Upper lobe of left lung (tissue), 6 donors: Measurements from ENCODE around the gene FAXDC2. TPM values are rescaled to one million over a fixed set of nuclear protein-coding genes. Genes with fewer than 3 reads are reported as not detected.
"Not testable (repeated sequence)": the region's sequence is repeated elsewhere in the genome, so short reads cannot be mapped to it uniquely, and the experiment has no call there.

ENCODE experiments used
- ATAC-seq, 2 donors: fragments of 200-7000 bp; cut with Tn5 transposase; one replicate each; pipeline ENCODE4 v1.9.1; 2022; ENCODE audit warnings: mild to moderate bottlenecking in 2 of 2, moderate library complexity in 2 of 2; ENCODE audit not compliant: low FRiP score in 2 of 2
- DNase-seq, 2 donors: peaks; one replicate each; pipeline ENCODE4 v3.0.0-alpha.2; 2019 to 2020
- H3K27ac ChIP-seq, 4 donors: fragments of 200-600 bp; sonication (generic); one replicate each; pipeline ENCODE4 v1.5.1; 2016 to 2019
- H3K27me3 ChIP-seq, 4 donors: fragments of 200-600 bp; sonication (generic); one replicate each; pipeline ENCODE4 v1.5.1; 2017 to 2019
- H3K36me3 ChIP-seq, 4 donors: fragments of 200-600 bp; sonication (generic); one replicate each; pipeline ENCODE4 v1.5.1; 2016 to 2019
- H3K4me1 ChIP-seq, 4 donors: fragments of 200-600 bp; sonication (generic); one replicate each; pipeline ENCODE4 v1.5.1; 2018 to 2019
- H3K4me3 ChIP-seq, 4 donors: fragments of 200-600 bp; sonication (generic); one replicate each; pipeline ENCODE4 v1.5.1; 2017 to 2019; ENCODE audit warnings: mild to moderate bottlenecking in 2 of 4, moderate library complexity in 1 of 4
- H3K9me3 ChIP-seq, 4 donors: fragments of 200-600 bp; sonication (generic); one replicate each; pipeline ENCODE4 v1.5.1; 2018 to 2019
- CTCF ChIP-seq, 6 experiments: fragments of 450-650 bp in 4 of 6; fragments of 200-600 bp in 2 of 6; sonication (generic) in 2 of 6; IDR thresholded peaks; one replicate each; pipeline ENCODE4 v1.5.1; 2016 to 2019; ENCODE audit warnings: antibody characterized with exemption in 6 of 6
- EP300 ChIP-seq, 4 donors: sonication (generic); formaldehyde crosslinking; IDR thresholded peaks; one replicate each; pipeline ENCODE4 v1.5.1; 2017; ENCODE audit warnings: antibody characterized with exemption in 4 of 4, control low read depth in 2 of 4
- POLR2A ChIP-seq, 4 donors: fragments of 450-650 bp; IDR thresholded peaks; one replicate each; pipeline ENCODE4 v1.5.1; 2016 to 2017; ENCODE audit warnings: antibody characterized with exemption in 4 of 4, mild to moderate bottlenecking in 2 of 4
- POLR2AphosphoS5 ChIP-seq, 2 donors: sonication (generic); formaldehyde crosslinking; IDR thresholded peaks; one replicate each; pipeline ENCODE4 v1.5.1; 2017; ENCODE audit warnings: antibody characterized with exemption in 2 of 2
- WGBS, 2 donors: methylation state at CpG; one replicate each; pipeline ENCODE4 v1.1.5; 2017 to 2018; 5-methylcytosine and 5-hydroxymethylcytosine counted together
- total RNA-seq, 6 donors: library from RNA; depleted of rRNA in 4 of 6; stranded (reverse); fragments of >200 nt in 4 of 6; gene quantifications; one replicate each; pipeline versions ENCODE4 v1.1.0 to v1.2.1, GENCODE V29; 2016 to 2021
- donor health status: DM: no; HTN: no; CAD: no; lungs with moderate emphysema.
- donor health status: DM: no; HTN: yes; CAD: no; lungs with severe emphysema.

The FAXDC2 gene
- total RNA-seq, 6 donors from 2014 or later: 41.7 to 147 (median 60.2) TPM

GRCh38 chr5:154836225-154836624 lies 14.2 kb downstream of the FAXDC2 start:
- H3K27ac ChIP-seq: peak overlapping the region in 2 of 4 donors; percentile 22 to 72
- H3K9me3 ChIP-seq: no peaks in the 10 kb centered on the region
- H3K36me3 ChIP-seq: peaks cover 0 to 20% (median 13%) of the 10 kb centered on the region in 4 donors
- ATAC-seq (no peak), DNase-seq (no peak)
- no peak overlapping the region for H3K4me3 ChIP-seq
- H3K4me1 ChIP-seq: peaks cover 18 to 24% (median 19%) of the 10 kb centered on the region in 4 donors
- H3K27me3 ChIP-seq: no peaks in the 10 kb centered on the region
- 93 to 95% methylated on average over 6 of the region's 6 CpGs for WGBS, 2 donors
- no peak for TF ChIP-seq POLR2A (IDR thresholded peaks at IDR 0.05)
- no peak for TF ChIP-seq CTCF (IDR thresholded peaks at IDR 0.05)
- TF ChIP-seq EP300 (IDR thresholded peaks at IDR 0.05): no peak
- no peak for TF ChIP-seq POLR2AphosphoS5 (IDR thresholded peaks at IDR 0.05)

- DNase-seq, H3K9me3 ChIP-seq, H3K27me3 ChIP-seq, H3K4me3 ChIP-seq, ATAC-seq: not testable (repeated sequence)
- peaks cover 14 to 23% (median 18%) of the 10 kb centered on the region in 4 donors for H3K4me1 ChIP-seq
- H3K36me3 ChIP-seq: peaks cover 2 to 25% (median 13%) of the 10 kb centered on the region in 4 donors
- 66 to 77% methylated on average over 9 of the region's 9 CpGs for WGBS, 2 donors
- H3K27ac ChIP-seq: peak overlapping the region in 3 of 4 donors; percentile 58 to 81 (median 72)
Measured at GRCh38 chr5:154835701-154836052, 14.7 kb downstream of the FAXDC2 start.

- TF ChIP-seq POLR2A (IDR thresholded peaks at IDR 0.05) (no peak), POLR2AphosphoS5 (IDR thresholded peaks at IDR 0.05) (no peak), EP300 (IDR thresholded peaks at IDR 0.05) (no peak)
- no peak for DNase-seq
- peak overlapping the region in 2 of 4 donors; percentile 72 to 81 for H3K27ac ChIP-seq
- 48 to 61% methylated on average over 1 of the region's 1 CpG for WGBS, 2 donors
- peaks cover 5 to 40% (median 18%) of the 10 kb centered on the region in 4 donors for H3K36me3 ChIP-seq
- H3K9me3 ChIP-seq: no peaks in the 10 kb centered on the region
- H3K4me3 ChIP-seq: peak overlapping the region in 3 of 4 donors; percentile 19 to 35 (median 26)
- ATAC-seq: no peak
- peaks cover 24 to 40% (median 30%) of the 10 kb centered on the region in 4 donors for H3K4me1 ChIP-seq
- H3K27me3 ChIP-seq: no peaks in the 10 kb centered on the region
Measured at GRCh38 chr5:154834053-154834452, 16.4 kb downstream of the FAXDC2 start.

DNA sequence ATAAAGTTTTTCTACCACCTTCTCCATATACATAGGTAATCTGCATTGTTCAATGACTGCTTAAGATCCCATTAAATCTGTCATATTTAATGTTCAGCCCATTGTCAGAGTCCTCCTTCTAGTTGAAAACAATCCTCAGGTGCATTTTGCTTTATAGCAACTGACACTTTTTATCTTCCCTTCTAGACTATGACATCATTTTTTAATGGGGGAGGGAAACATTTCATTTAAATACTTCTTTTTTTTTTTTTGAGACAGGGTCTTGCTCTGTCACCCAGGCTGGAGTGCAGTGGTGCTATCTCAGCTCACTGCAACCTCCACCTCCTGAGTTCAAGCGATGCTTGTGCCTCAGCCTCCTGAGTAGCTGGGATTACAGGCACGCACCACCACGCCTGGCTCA lies 17.6 kb downstream of the FAXDC2 start:
- WGBS, 2 donors: 96 to 98% methylated on average over 3 of the region's 3 CpGs
- not testable (repeated sequence) for DNase-seq

DNA sequence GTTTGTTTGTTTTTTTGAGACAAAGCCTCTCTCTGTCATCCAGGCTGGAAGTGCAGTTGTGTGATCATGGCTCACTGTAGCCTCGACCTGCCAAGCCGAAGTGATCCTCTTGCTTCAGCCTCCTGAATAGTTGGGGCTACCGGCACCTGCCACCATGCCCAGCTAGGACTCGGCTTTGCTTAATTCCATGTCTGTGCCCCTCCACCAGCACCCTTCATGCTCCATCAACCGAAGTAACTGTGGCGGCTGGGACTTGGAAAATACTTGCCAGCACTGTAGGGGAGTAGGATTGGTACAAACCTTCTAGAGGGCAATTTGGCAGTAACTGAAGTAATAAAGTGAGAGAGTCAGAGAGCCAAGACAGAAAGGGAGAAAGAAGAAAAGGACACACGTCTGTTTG lies 19.0 kb downstream of the FAXDC2 start:
- TF ChIP-seq CTCF (IDR thresholded peaks at IDR 0.05): no peak
- TF ChIP-seq POLR2A (IDR thresholded peaks at IDR 0.05): no peak
- TF ChIP-seq EP300 (IDR thresholded peaks at IDR 0.05): no peak
- TF ChIP-seq POLR2AphosphoS5 (IDR thresholded peaks at IDR 0.05): no peak
- DNase-seq: no peak
- WGBS, 2 donors: 94 to 98% methylated on average over 7 of the region's 7 CpGs

More for the DNA sequence above, 17.6 kb downstream of the FAXDC2 start:
- not testable (repeated sequence) for ATAC-seq, H3K9me3 ChIP-seq, H3K27me3 ChIP-seq
- Histone ChIP-seq H3K4me3 (peak overlapping the region in 1 of 4 donors; percentile 35), H3K36me3 (peaks cover 5 to 37% (median 13%) of the 10 kb centered on the region in 4 donors), H3K4me1 (peaks cover 24 to 47% (median 31%) of the 10 kb centered on the region in 4 donors), H3K27ac (peak overlapping the region in 1 of 4 donors; percentile 31)

GRCh38 chr5:154830596-154830995 lies 19.8 kb downstream of the FAXDC2 start:
- Histone ChIP-seq H3K27ac (peak overlapping the region in 3 of 4 donors; percentile 53 to 69 (median 57)), H3K4me1 (peaks cover 23 to 43% (median 31%) of the 10 kb centered on the region in 4 donors), H3K9me3 (no peaks in the 10 kb centered on the region), H3K4me3 (no peak overlapping the region), H3K36me3 (peaks cover 5 to 37% (median 8%) of the 10 kb centered on the region in 4 donors), H3K27me3 (no peaks in the 10 kb centered on the region)
- no peak for TF ChIP-seq POLR2AphosphoS5 (IDR thresholded peaks at IDR 0.05)
- no peak for TF ChIP-seq CTCF (IDR thresholded peaks at IDR 0.05)
- no peak for TF ChIP-seq EP300 (IDR thresholded peaks at IDR 0.05)
- no peak for TF ChIP-seq POLR2A (IDR thresholded peaks at IDR 0.05)
- WGBS, 2 donors: 79 to 88% methylated on average over 4 of the region's 4 CpGs
- DNase-seq (no peak), ATAC-seq (no peak)

More for the DNA sequence above, 19.0 kb downstream of the FAXDC2 start:
- no peak for ATAC-seq
- Histone ChIP-seq H3K4me3 (peak overlapping the region in 1 of 4 donors; percentile 7), H3K4me1 (peaks cover 24 to 47% (median 31%) of the 10 kb centered on the region in 4 donors), H3K9me3 (no peaks in the 10 kb centered on the region), H3K36me3 (peaks cover 5 to 35% (median 8%) of the 10 kb centered on the region in 4 donors), H3K27me3 (no peaks in the 10 kb centered on the region), H3K27ac (peak overlapping the region in 1 of 4 donors; percentile 11)
